ENCODE measurements around the gene TECTA. TPM values are rescaled to one million over a fixed set of nuclear protein-coding genes. Genes with fewer than 3 reads are reported as not detected.

The TECTA gene
- polyA plus RNA-seq, 1 donor from 2014 or later, result 3.3 TPM

GRCh38 chr11:121240650-121241303, 139.7 kb downstream of the TECTA start:
- no peaks in the 10 kb centered on the region for H3K9me2 ChIP-seq (ENCODE audit: insufficient read depth, low read length)
- TF ChIP-seq TAF1 (IDR thresholded peaks at IDR 0.05; ENCODE audit: low read depth) (no peak), EZH2 (IDR thresholded peaks at IDR 0.05; ENCODE audit: borderline replicate concordance, insufficient read depth, low read length, poor library complexity, severe bottlenecking) (no peak), EP300 (conservative IDR thresholded peaks at IDR 0.05; ENCODE audit: poor library complexity, severe bottlenecking) (no peak), CTCF (IDR thresholded peaks at IDR 0.05; ENCODE audit: poor library complexity, severe bottlenecking) (no peak), POLR2AphosphoS5 (IDR thresholded peaks at IDR 0.05) (no peak), SMC3 (conservative IDR thresholded peaks at IDR 0.05; ENCODE audit: poor library complexity) (no peak), RAD21 (conservative IDR thresholded peaks at IDR 0.05) (no peak), REST (IDR thresholded peaks at IDR 0.05; ENCODE audit: borderline replicate concordance) (no peak), MXI1 (conservative IDR thresholded peaks at IDR 0.05; ENCODE audit: poor library complexity, severe bottlenecking) (no peak)
- H3K36me3 ChIP-seq (ENCODE audit: insufficient read depth, low read length), result no peaks in the 10 kb centered on the region
- H4K20me1 ChIP-seq (ENCODE audit: insufficient read depth), result no peaks in the 10 kb centered on the region
- H3K4me2 ChIP-seq (ENCODE audit: low read length), result no peak overlapping the region
- no peak overlapping the region for H3K9ac ChIP-seq (ENCODE audit: low read length)
- H3F3A ChIP-seq (ENCODE audit: insufficient read depth, low read length, poor library complexity, severe bottlenecking), result no peaks in the 10 kb centered on the region
- no peaks in the 10 kb centered on the region for H3K27me3 ChIP-seq (ENCODE audit: insufficient read depth, low read depth, low read length)
- H2AFZ ChIP-seq (ENCODE audit: low read depth, low read length), result no peak overlapping the region
- H3K27ac ChIP-seq (ENCODE audit: low read length), result no peak overlapping the region
- H3K9me3 ChIP-seq (ENCODE audit: low read length), result no peaks in the 10 kb centered on the region
- no peaks in the 10 kb centered on the region for H3K79me2 ChIP-seq (replicated peaks; ENCODE audit: insufficient read depth, low read length)
- no peak overlapping the region for H3K4me3 ChIP-seq (ENCODE audit: low read length)

Other genes with a start within 250 kb of the TECTA start
- 13.5 and 16.5 TPM in 2 replicates for gene TBCEL, start 77.1 kb upstream of the TECTA start, polyA plus RNA-seq
- 74.3 and 75.7 TPM in 2 replicates for gene SC5D, start 191.5 kb downstream of the TECTA start, polyA plus RNA-seq